GM18868 (cell line): ENCODE measurements around the gene DMAC2.
"Not testable (repeated sequence)": the region's sequence is repeated elsewhere in the genome, so short reads cannot be mapped to it uniquely, and the experiment has no call there.

Experiments used
- ATAC-seq: cut with Tn5 transposase; IDR thresholded peaks from one replicate; pipeline ENCODE4 v1.9.1; 2021; ENCODE audit warnings: mild to moderate bottlenecking, moderate library complexity; ENCODE audit not compliant: unreplicated experiment

DMAC2 gene

DNA sequence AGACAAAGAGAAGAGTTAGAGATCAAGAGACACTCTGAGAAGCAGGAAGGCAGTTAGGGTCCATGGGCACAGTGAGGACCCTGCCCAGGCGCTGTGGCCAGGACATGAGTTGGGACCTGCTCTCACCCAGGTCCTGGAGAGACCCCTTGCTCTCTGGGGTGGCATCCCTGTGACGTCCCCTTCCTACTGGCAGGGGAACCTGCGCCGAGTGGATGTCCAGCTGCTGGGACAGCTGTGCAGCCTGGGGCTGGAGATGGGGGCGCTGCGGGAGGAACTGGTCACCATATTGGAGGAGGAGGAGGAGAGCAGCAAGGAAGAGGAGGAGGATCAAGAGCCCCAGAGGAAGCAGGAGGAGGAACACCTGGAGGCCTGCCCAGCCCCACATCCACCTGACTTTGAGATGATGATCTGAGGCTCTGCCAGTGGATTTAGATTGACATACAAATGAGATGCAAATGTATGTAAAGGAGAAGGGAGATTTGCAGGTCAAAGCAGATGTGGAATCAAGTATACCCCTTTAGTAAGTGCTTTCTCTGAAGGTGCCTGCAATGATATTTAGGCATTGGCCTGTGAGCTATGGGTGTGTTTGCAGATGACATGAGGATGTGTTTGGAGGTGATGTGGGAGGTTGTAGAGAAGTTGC, 4.2 kb upstream of the DMAC2 start:
- no peak for ATAC-seq

DNA sequence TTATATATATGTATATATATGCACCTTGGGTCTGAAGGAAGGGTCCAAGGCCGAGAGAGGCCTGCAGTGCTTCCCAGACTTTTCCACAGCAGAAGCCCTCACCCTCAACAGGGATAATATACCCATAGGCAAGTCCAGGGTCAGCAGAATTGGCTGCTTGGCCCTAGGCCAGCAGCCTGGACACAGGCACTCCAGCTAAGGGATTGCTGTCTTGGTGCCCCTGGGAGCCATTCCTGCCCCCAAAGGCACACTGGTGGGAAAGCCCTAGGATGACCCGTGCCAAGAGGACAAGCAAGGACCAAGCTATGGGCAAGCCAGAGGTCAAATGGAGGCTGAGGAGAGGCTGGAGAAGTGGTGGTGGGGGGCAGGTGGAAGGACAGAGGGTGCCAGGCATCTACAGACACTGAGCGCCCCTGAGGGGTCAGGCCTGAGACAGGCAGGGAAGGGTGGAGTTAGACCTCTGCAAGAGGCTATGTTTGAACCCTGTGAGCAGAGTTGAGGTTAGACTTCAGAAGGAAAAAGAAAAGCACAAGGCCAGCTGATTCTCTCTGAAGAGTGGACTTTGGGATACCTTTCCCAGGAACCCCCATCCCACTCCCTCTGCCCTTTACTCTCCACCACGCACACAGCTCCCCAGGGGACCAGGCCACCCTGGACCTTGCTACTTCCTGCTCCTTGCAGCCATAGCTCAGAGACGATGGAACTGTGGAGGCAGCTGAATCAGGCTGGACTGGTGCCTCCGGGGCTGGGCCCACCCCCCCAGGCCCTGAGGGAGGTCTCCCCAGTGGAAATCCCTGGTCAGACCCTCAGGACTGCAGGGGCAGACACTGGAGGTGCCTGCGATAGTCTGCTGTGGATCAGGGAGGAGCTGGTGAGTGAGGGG, 3.0 kb upstream of the DMAC2 start, which contains the start of gene ERICH4:
TSS of gene ERICH4 (plus strand) at position 684 of the 883 bp plus-strand sequence. CDS start at position 698, 14 bp downstream.
- no peak for ATAC-seq

DNA sequence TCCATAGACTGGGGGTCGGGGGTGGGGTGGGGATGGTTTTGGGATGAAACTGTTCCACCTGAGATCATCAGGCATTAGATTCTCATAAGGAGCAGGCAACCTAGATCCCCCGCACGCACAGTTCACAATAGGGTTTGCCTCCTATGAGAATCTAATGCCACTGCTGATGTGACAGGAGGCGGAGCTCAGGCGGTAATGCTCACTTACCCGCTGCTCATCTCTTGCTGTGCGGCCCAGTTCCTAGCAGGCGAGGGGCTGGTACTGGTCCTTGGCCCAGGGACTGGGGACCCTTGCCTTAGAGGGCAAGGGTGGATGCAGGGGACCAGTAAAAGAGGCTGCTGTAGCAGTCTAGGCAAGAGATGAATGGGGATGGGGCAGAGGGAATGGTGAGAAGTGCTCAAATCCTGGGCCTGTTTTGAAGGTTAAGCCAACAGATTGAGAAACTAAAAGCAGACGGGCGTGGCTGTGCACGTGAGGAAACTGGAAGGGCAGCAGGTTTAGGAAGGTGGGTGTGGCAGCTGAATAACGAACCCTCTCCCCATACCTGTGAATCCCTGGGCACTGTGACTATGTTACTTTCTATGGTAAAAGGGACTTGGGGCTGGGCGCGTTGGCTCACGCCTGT, 1.7 kb upstream of the DMAC2 start:
- no peak for ATAC-seq

DNA sequence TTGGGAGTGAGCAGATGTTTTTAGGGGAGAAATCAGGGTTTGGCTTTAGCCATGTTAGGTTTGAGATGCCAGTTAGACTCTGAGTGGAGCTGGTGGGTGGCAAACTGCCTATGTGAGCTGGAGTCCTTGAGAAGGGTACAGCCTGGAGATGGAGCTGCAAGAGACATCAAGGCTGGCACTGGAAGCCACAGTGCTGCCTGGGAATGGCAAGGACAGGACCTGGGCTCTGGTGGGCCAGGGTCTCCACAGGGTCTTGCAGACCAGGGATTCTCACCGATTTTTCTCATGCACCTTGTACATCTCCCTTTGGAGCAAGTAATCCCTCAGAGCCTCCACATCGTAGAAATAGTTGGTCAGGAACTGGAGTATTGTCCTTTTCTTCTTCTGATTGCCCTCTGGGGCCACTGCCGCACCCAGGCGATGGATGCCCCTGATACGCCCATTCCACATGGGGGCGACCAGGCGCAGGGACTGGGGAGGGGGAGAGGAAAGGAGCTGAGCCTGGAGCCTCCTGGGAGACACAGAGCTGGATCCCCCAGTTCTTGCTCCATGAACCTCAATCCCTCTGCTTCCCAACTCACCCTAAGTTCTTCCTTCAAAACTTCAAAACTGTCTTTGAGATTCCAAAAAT, 1.7 kb downstream of the DMAC2 start:
- ATAC-seq, result no peak

DNA sequence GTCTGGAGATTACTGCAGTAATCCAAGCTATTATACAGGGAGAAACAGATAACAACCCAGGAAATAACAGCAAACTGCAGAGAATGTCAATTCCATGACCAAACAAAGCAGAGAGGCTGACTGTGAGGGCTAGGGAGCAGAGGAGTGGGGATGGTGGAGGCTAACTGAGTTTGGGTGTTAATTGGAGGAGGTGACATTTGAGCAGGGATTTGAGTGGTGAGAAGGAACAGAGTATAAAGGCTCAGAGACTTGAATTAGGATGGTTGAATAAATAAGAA, 3.1 kb downstream of the DMAC2 start:
- ATAC-seq, result no peak

DNA sequence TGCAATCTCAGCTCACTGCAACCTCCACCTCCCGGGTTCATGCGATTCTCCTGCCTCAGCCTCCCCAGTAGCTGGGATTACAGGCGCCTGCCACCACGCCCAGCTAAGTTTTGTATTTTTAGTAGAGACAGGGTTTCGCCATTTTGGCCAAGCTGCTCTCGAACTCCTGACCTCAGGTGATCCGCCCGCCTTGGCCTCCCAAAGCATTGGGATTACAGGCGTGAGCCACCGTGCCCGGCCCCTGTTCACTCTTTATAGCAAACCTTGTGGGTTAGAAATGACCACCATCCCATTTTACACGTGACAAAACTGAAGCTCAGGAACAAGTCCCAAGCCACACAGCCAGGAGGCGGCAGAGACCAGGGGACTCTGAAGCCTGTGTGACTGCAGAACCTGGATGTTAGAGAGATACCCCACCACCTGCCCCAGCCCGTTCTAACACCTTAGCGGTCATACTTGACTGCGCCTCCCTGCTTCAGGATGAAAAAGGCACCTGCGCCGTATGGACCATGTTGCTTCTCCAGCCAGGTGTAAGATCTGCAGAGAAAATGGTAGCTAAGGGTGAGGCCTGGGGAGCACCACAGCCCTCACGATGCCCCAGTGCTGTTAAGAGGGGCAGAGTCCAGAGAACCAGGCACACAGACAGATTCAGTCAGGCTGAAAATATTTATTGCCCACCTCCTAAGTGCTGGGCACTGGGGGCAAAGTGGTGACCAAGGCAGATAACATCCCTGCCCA, 3.6 kb downstream of the DMAC2 start:
- no peak for ATAC-seq

DNA sequence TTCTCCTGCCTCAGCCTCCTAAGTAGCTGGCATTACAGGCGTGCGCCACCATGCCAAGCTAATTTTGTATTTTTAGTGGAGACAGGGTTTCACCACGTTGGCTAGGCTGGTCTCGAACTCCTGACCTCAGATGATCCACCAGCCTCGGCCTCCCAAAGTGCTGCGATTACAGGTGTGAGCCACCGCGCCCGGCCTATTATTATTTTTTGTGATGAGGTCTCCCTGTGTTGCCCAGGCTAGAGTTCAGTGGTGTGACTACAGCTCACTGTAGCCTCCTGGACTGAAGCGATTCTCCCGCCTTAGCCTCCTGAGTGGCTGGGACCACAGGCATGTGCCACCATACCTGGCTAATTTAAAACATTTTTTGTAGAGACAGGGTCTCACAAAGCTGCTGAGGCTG, 4.3 kb downstream of the DMAC2 start:
- not testable (repeated sequence) for ATAC-seq

DNA sequence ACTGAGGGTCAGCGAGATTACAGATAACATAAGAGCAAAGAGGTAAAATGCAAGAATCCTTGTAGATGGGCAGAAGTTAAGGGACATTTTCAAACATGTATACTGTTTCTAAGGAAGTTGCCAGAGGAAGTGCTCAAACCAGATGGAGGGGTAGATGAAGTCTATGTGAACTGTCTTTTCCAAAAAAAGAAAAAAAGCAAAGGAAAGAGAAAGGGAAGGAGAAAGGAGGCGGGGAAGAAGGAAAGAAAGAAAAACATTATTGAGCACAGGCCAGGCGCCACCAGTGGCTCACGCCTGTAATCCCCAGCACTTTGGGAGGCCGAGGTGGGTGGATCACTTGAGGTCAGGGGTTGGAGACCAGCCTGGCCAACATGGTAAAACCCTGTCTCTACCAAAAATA, 5.3 kb downstream of the DMAC2 start:
- ATAC-seq, result no peak

DNA sequence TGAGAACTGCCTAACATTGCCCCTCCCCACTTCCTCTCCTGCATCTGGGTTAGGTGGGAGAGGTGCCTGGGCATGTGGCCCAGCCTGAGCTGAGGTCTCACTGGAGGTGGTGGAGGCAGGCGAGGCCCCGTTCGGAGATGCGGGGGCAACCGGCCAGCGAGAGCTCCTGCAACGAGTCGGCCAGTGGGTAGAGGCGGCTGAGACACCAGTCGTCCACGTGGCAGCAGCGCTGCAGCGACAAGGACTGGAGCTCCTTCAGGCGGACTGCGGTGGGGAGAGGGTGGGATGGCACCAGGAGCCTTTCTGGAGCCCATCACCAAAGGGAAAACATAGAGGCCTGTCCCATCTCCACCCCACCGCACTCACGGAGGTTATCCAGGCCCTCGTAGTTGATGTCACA, 6.5 kb downstream of the DMAC2 start:
- ATAC-seq, result no peak

DNA sequence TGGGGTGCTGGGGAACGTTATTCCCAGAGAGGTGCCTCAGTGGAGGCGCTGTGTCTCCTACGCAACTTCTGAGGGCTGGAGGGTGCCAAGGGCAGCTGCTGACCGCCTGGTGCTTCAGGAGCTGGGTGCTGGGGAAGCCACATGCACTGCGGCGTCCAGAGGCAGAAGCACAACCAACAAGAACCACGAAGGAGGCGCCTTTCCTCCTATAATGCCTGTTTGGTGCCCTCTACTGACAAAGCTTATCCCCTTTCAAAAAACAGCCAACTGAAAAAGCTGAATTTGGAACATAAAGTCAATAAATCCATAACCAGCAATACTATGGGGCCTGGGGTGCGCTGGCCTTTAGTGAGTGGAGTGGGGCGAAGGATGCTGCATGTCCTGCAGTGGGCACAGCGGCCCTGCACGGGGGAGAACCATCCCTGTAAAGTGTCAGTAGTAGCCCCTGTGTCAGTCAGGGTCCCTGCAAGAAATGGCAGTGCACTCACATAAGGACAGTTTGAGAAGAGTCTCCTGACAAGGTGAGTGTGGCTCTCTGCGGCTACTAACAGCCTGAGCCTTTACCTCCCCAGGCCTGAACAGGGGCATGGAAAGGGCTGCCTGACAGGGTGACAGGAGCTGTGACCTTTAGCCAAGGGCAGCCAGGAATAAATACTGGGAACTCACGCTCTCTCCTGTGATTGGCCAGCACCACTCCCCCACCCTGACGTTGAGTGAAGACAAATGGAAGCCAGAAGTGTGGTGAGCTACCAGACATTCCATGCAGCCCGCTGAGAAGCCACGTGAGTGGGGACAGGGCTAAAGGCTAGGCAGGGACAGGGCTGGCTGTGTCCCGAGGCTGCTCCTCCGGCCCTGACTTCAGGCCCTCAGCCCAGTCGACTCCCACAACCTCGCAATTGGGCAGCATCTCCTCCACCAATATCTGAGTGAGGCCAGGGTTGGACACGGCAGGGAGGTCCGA, 8.0 kb downstream of the DMAC2 start:
- no peak for ATAC-seq

DNA sequence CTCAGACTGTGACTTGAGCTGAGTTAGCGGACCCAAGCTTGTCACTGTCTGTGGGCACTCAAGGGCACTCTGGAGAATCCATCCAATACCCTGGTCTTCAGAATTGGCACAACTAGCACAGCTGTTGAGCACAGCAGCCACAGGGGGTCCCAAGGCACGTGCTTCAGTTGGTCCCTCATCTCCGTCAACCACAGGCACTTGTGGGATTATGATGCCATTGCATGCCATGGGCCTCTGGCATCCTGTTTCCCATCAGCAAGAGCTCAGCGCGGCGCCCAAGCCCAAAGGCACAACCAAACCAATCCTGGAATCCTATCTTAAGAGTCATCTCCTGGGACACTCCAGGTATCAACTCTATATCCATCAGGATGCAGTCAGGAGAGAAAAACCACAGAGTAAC, 8.8 kb downstream of the DMAC2 start:
- ATAC-seq, result no peak

DNA sequence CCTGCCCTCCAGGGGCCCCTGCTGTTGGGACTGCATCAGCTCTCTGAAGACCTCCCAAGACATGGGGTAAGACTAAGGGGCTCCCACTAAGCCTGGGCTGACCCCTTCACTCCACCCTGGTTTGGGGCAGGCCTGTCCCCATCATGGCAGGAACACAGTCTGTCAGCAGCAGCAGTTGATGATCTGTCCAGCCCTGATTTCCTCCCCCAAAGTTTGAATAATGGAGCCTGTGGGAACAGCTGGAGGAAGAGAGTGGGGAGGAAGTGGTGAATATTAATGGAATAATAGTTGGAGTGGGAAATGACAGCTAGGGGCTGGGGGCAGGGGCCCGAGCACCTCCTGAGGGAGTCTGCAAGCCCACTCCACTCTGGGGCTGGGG, 11.2 kb downstream of the DMAC2 start:
- ATAC-seq, result no peak

DNA sequence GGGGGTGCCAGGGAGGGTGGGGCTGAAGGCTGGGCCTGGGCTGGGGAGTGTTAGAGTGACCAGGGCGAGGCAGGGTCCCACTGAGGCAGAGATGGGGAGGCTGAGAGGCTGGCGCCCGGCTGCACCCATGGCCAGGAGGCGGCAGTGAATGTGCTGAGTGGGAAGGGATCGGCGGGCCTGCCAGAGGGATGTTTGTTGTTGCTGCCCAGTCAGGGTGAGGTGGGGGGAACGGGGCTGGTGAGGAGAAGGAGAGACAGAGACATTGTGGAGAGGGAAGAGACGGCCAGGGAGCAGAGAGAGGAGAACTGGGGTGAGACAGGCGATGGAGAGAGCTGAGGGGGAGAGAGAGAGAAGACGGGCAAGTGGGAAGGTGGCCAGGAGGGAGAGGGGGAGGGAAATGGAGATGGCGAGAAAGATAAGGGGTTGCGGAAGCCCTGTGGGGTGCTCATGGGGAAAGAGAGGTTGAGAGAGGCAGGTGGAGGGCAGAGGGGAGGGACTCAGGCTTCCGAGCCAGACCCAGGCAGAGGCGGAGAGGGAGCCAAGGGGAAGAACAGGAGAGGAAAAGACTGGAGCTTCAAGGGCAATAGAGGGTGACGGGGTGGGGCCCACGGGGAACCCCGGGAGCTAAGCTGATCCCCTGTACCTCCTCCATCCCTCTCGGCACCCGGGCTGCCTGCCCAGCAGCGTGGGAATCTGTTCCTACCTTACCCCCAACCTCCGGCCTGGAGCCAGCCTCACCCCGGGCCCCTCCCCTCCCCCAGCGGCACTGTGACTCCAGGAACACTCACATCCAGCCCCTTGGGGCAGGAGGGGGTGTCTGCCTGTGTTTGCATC, 11.8 kb downstream of the DMAC2 start:
- no peak for ATAC-seq

DNA sequence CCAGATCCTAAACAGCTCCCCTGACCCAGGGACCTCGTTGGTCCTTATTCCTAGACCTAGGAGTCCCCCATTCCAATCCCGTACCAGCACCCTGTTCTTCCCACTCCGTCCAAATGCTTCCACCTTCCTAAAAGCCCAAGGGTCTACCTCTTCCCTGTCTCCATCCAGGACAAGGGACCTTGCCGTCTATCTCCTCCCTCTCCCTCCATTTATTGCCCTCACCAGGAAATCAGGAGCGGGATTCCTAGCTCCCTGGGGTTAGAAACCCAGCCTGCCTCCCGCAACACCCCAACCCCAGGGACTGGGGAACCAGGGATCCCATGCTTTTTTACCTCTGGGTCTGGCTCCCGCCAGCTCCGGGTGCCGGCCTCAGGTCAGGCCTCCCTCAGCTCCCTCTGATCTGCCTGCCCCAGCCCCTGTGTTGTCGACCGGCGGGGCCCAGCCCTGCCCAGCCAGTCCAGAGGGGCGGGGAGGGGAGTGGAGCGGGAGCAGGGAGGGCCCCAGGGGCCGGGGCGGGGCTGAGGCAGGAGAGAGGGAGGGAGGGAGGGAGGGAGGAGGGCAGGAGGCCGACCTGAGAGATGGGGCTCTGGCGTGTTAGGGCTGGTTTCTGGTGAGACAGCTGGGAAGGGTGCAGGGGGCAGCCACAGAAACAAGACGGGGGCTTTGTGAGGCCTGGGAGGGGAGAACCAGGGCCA, 12.6 kb downstream of the DMAC2 start, which contains the start of gene B3GNT8:
TSS of gene B3GNT8 (minus strand) at position 423 of the 695 bp plus-strand sequence. CDS start 596 bp downstream, outside the sequence.
- ATAC-seq, result no peak

DNA sequence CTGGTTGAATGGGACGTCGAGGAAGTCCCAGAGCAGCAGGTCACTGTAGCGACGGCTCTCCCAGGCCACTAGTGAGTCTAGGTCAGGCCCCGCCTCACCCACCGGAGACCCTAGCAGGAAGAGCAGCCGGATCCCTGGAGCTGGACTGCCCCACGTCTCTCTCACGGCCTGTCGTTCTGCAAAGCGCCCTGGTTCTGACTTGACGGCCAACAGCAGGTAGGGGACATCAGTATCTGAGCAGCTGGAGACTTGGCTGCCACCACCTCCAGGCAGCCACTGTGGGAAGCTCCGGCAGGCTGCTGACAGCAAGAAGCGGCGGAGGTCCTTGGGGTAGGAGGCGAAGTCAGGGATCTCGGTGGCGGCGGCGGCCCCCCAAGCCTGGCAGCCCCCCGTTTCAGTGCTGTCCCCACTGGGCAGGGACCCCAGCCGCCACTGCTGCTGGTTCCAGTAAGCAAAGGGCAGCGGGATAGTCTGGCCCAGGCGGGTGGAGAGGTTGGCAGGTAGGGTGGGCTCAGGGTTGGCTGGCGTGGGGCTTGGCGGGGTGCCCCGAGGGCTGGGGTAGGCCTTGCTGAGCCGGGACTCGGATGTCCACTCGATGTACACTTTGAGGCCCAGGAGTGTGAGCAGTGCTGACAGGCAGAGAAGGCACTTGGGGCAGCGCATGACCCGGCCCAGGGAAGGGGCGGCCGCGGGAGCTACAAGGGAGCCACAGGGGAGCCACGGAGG, 13.4 kb downstream of the DMAC2 start:
- ATAC-seq, result no peak

DNA sequence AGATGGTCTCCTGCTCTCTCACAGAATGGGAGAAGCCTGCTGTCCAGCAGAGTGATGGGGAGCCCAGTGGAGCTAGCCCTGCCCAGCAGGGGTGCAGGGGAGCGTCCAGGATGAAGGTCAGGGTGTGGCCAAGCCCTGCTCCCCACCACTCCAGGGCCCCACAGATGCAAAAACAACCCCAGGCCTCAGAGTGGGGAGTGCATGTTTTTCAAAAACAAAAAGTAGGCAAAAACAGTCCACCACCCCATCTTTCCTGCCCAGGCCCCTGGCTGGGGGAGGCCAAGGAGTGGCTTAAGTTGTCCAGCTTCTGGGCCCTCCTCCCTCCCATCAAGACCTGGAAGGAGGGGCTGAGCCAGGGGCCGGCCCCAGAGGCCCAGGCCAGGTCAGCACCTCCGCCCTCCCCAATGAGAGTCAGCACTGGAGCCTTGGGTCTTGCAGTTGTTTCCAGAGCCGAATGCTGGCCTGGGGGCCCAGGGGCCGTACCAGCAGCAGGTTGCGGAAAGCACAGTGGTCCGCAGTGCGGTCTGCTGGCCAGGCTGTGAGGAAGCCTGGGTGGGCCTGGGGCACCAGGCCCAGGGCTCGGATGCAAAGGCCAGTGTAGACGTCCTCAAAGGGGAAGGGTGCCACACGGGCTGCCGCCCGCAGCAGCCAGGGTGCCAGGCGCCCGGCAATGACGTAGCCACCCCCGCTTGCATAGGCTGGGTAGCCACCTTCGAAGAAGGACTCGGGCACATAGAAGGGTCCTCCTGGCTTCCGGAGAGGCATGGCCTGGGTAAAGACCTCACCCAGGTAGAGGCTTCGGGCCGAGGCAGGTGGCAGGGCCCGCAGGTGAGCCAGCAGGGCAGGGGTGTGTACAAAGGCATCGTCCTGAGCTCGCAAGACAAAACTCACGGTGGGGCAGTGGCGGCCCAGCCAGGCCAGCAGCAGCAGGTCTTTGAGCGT, 14.3 kb downstream of the DMAC2 start:
- no peak for ATAC-seq
